EL (cell line): ENCODE results near the gene RBM42.
"Not testable (repeated sequence)": the region's sequence is repeated elsewhere in the genome, so short reads cannot be mapped to it uniquely, and the experiment has no call there.

Experiments
- DNase-seq: peaks from one replicate; pipeline ENCODE4 v3.0.0-alpha.2; 2016

RBM42 gene, protein sequence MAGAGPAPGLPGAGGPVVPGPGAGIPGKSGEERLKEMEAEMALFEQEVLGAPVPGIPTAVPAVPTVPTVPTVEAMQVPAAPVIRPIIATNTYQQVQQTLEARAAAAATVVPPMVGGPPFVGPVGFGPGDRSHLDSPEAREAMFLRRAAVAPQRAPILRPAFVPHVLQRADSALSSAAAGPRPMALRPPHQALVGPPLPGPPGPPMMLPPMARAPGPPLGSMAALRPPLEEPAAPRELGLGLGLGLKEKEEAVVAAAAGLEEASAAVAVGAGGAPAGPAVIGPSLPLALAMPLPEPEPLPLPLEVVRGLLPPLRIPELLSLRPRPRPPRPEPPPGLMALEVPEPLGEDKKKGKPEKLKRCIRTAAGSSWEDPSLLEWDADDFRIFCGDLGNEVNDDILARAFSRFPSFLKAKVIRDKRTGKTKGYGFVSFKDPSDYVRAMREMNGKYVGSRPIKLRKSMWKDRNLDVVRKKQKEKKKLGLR

DNA sequence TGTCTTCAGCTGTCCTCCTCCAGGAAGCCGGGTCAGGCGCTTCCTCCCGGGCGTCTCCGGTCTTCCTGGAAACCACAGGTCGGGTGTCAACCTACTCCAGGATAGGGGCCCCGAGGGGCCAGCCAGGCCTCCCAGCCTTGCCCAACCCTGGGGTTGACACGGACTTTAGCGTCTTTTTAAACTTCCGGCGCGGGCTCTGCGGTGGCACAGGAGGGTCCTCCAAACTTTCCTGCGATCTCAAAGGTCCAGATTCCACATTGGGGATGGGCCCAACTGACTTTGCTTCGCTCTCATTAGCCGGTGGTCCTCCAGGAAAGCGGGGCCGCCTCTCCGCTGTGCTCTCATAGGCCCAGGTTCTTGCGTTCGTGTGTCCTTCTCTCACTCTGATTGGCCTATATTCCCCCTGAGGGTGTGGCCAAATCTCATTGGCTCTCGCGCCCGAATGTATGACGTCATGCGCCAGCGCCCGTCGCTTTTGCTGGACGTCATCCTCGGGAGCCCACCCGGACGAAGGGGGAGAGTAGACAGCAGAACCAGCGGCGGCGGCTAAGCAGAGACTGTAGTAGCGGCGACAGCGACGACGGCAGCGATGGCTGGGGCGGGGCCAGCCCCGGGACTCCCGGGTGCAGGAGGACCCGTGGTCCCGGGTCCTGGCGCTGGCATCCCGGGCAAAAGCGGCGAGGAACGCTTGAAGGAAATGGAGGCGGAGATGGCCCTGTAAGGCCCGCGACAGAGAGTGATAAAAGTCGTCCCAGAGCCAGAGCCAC is at the start of gene RBM42:
RBM42 (plus strand) TSS at position 472 of the 767 bp plus-strand sequence; CDS start at position 590, 118 bp downstream.
- peak; percentile 100 for DNase-seq

- DNase-seq = no peak
Observed at GRCh38 chr19:35582760-35583159, 46.1 kb upstream of the RBM42 start.

- DNase-seq = no peak
Observed at GRCh38 chr19:35585848-35586247, 43.0 kb upstream of the RBM42 start, which contains the start of gene PMIS2. PMIS2 (plus strand) TSS chr19:35586173; CDS start chr19:35586260, 87 bp downstream.

DNA sequence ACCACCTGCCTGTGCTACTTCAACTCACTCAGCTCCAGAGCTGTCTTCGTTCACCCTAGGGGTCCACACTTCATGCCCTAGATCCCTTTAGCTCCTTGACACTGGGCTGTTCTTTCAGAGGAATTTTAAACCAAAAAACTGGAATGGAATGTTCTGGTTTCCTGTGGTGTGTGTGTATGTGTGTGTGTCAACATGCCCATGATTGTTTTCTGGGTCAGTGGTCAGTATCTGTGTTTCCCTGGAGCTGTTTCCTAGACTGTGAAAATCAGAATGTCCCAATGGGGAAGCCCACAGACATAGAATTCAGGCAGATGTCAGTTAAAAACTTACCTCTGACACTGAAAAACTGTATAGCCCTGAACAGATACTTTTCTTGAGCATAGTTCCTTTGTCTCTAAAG is 41.5 kb upstream of the RBM42 start:
- DNase-seq = no peak

GRCh38 chr19:35590875-35591274 is 38.0 kb upstream of the RBM42 start:
- DNase-seq = no peak

- peak; percentile 29 for DNase-seq
Observed at GRCh38 chr19:35592226-35592625, 36.6 kb upstream of the RBM42 start.

- not testable (repeated sequence) for DNase-seq
Observed at GRCh38 chr19:35595026-35595425, 33.8 kb upstream of the RBM42 start.

DNA sequence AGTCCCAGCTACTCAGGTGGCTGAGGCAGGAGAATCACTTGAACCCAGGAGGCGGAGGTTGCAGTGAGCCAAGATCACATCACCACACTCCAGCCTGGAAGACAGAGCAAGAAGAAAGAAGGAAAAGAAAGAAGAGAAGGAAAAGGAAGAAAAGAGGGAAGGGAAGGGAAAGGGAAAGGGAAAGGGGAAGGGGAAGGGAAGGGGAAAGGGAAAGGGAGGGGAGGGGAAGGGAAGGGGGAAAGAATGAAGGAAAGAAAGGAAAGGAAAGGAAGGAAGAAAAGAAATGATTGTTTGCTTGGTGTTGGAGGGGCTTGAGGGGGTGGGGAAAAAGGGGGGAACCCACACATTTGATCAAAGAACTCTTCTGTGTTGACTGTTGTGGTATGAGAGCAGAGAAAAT is 32.9 kb upstream of the RBM42 start:
- DNase-seq = no peak

- peak; percentile 8 for DNase-seq
Observed at GRCh38 chr19:35596366-35596999, 32.4 kb upstream of the RBM42 start.

DNA sequence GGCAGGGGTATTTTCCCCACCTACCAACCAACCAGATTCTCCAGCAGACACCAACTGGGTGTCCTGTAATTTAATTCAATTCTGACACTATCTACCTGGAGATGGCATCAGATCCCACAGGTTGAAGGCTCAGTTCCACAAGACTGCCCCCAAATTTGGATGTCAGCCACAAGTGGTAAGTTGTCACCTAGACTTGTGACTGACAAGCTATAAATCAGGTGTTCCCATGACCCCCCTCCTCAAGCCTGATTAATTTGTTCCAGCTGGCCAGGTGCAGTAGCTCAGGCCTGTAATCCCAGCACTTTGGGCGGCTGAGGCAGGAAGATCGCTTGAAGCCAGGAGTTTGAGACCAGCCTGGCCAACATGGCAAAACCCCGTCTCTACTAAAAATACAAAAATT is 26.9 kb upstream of the RBM42 start:
- DNase-seq = no peak

- DNase-seq = not testable (repeated sequence)
Observed at GRCh38 chr19:35604436-35604835, 24.4 kb upstream of the RBM42 start.

DNA sequence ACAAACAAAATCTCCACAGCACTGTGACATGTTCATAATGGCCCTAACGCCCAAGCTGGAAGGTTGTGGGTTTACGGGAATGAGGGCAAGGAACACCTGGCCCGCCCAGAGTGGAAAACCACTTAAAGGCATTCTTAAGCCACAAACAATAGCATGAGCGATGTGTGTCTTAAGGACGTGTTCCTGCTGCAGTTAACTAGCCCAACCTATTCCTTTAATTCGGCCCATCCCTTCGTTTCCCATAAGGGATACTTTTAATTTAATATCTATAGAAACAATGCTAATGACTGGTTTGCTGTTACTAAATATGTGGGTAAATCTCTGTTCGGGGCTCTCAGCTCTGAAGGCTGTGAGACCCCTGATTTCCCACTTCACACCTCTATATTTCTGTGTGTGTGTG is 21.7 kb upstream of the RBM42 start:
- not testable (repeated sequence) for DNase-seq

- no peak for DNase-seq
Observed at GRCh38 chr19:35607661-35608060, 21.2 kb upstream of the RBM42 start.

GRCh38 chr19:35608251-35608650 is 20.6 kb upstream of the RBM42 start:
- DNase-seq = no peak

- no peak for DNase-seq
Observed at GRCh38 chr19:35609851-35610353, 18.9 kb upstream of the RBM42 start.

GRCh38 chr19:35612224-35612558 is 16.6 kb upstream of the RBM42 start:
- no peak for DNase-seq

DNA sequence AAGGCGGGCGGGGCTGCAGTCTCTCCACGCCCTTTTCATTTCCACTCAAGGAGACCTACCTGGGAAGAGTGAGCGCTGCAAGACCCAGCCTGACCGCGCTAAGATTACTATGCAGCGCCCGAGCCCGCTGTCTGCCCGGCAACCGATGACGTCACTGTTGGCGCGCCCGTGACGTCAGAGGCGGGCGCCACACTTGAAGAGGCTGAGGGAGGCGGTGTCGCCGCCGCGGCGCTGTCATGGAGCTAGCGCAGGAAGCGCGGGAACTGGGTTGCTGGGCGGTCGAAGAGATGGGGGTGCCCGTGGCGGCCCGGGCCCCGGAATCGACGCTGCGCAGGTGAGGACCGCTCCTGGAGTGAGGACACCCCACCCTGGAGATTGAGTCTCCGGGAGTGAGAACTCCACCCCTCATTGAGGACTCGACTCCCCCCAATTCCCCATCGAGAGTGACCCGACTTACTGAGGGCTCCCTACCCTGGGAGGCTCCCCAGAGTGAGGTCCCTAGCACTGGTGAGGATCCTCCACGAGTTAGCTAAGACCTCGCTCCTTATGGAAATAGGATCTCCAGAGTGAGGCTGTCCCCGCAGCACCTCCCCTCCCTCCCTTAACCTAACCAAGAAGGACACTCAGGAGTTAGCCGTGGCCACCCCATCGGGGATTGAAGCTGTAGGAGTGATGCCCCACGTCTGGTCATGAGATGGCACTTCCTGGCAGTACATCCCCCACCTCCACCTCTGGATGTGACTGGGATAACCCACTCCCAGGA is 16.1 kb upstream of the RBM42 start, which contains the start of gene HAUS5:
HAUS5 (plus strand) TSS at position 177 of the 763 bp plus-strand sequence; CDS start at position 237, 60 bp downstream.
- peak; percentile 89 for DNase-seq

GRCh38 chr19:35613574-35613973 is 15.3 kb upstream of the RBM42 start:
- DNase-seq = no peak

DNA sequence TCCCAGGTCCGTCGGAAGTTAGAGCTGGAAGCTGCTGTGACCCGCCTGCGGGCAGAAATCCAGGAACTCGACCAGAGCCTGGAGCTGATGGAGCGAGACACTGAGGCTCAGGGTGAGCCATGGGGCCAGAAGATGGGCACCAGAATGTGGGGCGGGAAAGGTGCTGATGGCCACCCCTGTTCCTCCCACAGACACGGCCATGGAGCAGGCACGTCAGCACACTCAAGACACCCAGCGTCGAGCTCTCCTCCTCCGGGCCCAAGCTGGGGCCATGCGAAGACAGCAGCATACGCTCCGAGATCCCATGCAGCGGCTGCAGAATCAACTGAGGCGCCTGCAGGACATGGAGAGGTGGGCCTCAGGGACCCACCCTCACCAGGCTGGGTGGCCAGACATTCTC is 13.8 kb upstream of the RBM42 start:
- DNase-seq = no peak

DNA sequence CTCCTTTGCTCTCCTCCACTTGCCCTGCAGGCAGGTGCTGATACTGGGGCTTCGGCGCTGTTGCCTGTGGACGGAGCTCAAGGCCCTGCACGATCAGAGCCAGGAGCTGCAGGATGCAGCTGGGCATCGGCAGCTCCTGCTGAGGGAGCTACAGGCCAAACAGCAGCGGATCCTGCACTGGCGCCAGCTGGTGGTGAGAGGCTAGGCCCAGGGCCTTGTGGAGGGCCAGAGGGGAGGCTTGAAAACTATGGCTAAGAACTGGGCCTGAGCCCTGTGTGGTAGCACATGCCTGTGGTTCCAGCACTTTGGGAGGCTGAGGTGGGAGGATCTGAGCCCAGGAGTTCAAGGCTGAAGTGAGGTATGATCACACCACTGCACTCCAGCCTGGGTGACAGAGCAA is 10.0 kb upstream of the RBM42 start:
- DNase-seq = no peak

GRCh38 chr19:35619290-35619923 is 9.4 kb upstream of the RBM42 start:
- DNase-seq = no peak

DNA sequence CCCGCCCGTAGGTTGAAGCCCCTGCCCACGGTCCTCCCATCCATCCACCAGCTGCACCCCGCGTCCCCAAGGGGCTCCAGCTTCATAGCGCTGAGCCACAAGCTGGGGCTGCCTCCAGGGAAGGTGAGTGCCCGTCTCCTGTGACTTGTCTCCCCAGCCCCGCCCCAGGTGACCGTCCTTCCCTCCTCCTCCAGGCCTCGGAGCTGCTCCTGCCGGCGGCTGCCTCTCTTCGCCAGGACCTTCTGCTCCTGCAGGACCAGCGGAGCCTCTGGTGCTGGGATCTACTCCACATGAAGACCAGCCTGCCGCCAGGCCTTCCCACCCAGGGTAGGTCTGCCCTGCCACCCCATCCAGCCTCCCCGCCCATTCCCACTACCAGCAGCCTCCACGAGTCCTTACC is 8.8 kb upstream of the RBM42 start:
- no peak for DNase-seq
